IPS-15b (cell line): ENCODE results near the gene GLB1L.
"Not testable (repeated sequence)": the region's sequence is repeated elsewhere in the genome, so short reads cannot be mapped to it uniquely, and the experiment has no call there.

Experiments
- H3K27me3 ChIP-seq: one replicate; pipeline ENCODE4 v1.6.1; 2013; ENCODE audit warnings: low read length; ENCODE audit not compliant: control insufficient read depth, insufficient read depth
- H3K36me3 ChIP-seq: one replicate; pipeline ENCODE4 v1.6.1; 2013; ENCODE audit warnings: low read length; ENCODE audit not compliant: control insufficient read depth, insufficient read depth
- H3K4me1 ChIP-seq: one replicate; pipeline ENCODE4 v1.6.1; 2013; ENCODE audit warnings: mild to moderate bottlenecking, low read length; ENCODE audit not compliant: control insufficient read depth, insufficient read depth
- H3K4me3 ChIP-seq: one replicate; pipeline ENCODE4 v1.5.1; 2013; ENCODE audit warnings: low read depth, low read length
- H3K9ac ChIP-seq: one replicate; pipeline ENCODE4 v1.6.1; 2013; ENCODE audit warnings: low read depth, mild to moderate bottlenecking, low read length
- H3K9me3 ChIP-seq: one replicate; pipeline ENCODE4 v1.6.1; 2013; ENCODE audit warnings: mild to moderate bottlenecking, low read length; ENCODE audit not compliant: control insufficient read depth, insufficient read depth

GLB1L gene

GRCh38 chr2:219287116-219287440, 41.8 kb upstream of the GLB1L start:
- not testable (repeated sequence) for H3K9ac ChIP-seq, H3K9me3 ChIP-seq, H3K27me3 ChIP-seq, H3K4me1 ChIP-seq, H3K4me3 ChIP-seq, H3K36me3 ChIP-seq

GRCh38 chr2:219286436-219287115, 41.3 kb upstream of the GLB1L start:
- H3K4me3 ChIP-seq: peak overlapping the region; percentile 46
- no peaks in the 10 kb centered on the region for H3K9me3 ChIP-seq
- peaks cover 4% of the 10 kb centered on the region for H3K4me1 ChIP-seq
- H3K36me3 ChIP-seq: no peaks in the 10 kb centered on the region
- no peaks in the 10 kb centered on the region for H3K27me3 ChIP-seq
- no peak overlapping the region for H3K9ac ChIP-seq

DNA sequence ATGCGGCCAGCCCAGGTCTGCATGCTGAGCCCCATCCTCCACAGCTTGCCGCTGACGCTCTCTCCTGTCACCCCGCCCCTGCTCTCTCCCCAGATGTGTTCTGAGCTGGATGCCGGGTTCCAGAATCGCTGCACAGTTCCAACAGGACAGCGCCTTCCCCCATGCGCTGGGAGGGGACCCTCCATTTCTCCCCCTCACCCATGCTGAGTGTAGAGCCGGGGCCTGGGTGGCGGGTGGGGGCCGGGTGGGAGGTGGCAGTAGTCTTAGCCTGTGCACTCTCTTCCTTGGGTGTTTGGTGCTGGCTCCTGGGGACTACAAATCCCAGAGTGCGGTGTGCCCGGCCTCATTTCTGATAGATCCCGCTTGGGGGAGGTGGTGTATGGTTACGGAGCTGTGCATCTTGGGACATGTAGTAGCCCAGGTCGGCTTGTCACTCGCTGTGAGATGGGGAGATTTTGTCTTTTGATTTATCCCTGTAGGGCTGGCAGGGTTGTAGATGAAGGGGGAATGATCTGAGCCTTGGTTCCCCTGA, 40.7 kb upstream of the GLB1L start:
- Histone ChIP-seq H3K9me3 (no peaks in the 10 kb centered on the region), H3K4me1 (peaks cover 4% of the 10 kb centered on the region), H3K9ac (no peak overlapping the region), H3K36me3 (no peaks in the 10 kb centered on the region), H3K27me3 (no peaks in the 10 kb centered on the region), H3K4me3 (peak overlapping the region; percentile 46)

DNA sequence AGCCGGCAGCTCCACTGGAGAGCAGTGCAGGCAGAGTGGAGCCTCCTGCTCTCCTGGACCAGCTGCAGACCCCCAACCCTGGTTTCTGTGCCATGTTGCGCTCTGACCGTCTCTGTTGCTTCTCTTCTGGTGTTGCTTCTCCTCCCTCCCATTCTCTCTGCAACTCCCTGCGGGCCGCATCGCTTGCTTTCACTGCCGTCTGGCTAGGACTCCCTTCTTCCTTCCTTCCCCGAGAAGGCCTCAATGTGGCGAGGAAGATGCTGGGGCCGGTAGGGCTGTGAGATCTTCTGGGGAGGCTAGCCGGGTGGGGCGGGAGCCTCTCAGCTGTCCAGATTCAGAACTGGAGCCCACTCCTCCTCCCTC, 40.1 kb upstream of the GLB1L start:
- H3K4me3 ChIP-seq: no peak overlapping the region
- H3K4me1 ChIP-seq: peaks cover 4% of the 10 kb centered on the region
- no peaks in the 10 kb centered on the region for H3K9me3 ChIP-seq
- H3K27me3 ChIP-seq: no peaks in the 10 kb centered on the region
- H3K36me3 ChIP-seq: no peaks in the 10 kb centered on the region
- H3K9ac ChIP-seq: no peak overlapping the region

GRCh38 chr2:219284501-219285372, 39.5 kb upstream of the GLB1L start:
- H3K9ac ChIP-seq: no peak overlapping the region

DNA sequence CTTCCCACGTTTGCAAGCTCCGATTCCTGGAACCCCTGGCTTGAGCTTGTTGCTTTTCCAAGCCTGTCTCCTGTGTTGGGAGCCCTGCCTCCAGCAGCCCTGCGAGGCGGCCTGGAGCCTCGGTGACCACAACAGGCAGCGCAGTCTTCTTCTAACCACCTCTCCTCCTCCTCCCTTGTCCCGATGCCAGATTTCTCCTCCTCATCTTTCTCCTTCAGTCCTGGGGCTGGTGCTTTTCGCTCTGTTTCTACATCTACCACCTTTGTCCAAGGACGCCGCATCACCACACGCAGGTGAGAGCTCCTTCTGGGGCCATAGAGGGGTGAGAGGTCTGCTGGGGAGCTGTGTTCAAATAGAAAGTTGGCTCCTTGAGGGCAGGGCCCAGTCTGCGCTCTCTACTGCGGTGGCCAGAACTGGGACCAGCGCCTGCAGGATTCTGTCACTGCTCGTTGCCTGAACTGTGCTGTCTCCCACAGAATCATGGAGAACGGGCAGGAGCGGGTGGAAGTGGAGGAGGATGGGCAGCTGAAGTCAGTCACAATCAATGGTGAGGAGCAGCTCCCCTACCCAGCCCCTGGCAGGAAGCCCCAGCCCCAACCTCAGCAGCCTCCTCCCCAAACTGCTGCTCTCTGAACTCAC, 37.8 kb upstream of the GLB1L start:
- H3K27me3 ChIP-seq: peaks cover 2% of the 10 kb centered on the region
- no peaks in the 10 kb centered on the region for H3K9me3 ChIP-seq
- H3K9ac ChIP-seq: no peak overlapping the region
- H3K36me3 ChIP-seq: no peaks in the 10 kb centered on the region
- H3K4me3 ChIP-seq: no peak overlapping the region
- peaks cover 10% of the 10 kb centered on the region for H3K4me1 ChIP-seq

More at GRCh38 chr2:219284501-219285372, 39.5 kb upstream of the GLB1L start:
- H3K27me3 ChIP-seq: no peaks in the 10 kb centered on the region
- no peak overlapping the region for H3K4me3 ChIP-seq
- no peaks in the 10 kb centered on the region for H3K9me3 ChIP-seq
- peaks cover 4% of the 10 kb centered on the region for H3K4me1 ChIP-seq
- H3K36me3 ChIP-seq: no peaks in the 10 kb centered on the region

DNA sequence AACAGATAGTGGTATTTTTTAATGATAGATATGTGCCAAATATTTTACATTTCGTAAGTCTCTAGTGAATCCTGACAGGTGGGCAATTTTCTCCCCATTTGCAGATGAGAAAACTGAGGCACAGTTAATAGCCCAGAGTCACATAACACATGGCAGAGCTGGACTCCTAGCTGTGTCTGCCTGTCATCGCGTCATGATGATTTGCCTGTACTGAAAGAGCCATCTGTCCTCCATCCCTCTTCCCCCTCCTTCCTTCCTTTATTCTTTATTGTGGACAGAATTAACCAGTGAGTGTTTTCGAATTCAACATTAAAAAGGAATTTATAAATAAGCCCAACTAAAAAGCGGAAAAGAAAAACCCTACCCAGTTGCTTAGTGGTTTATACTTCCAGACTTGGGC, 37.1 kb upstream of the GLB1L start:
- Histone ChIP-seq H3K36me3 (no peaks in the 10 kb centered on the region), H3K9ac (no peak overlapping the region), H3K4me1 (peaks cover 14% of the 10 kb centered on the region), H3K9me3 (no peaks in the 10 kb centered on the region), H3K27me3 (peaks cover 4% of the 10 kb centered on the region), H3K4me3 (no peak overlapping the region)

GRCh38 chr2:219281588-219281987, 36.3 kb upstream of the GLB1L start:
- Histone ChIP-seq H3K4me3 (no peak overlapping the region), H3K4me1 (peaks cover 12% of the 10 kb centered on the region), H3K27me3 (peaks cover 4% of the 10 kb centered on the region), H3K9me3 (no peaks in the 10 kb centered on the region), H3K9ac (no peak overlapping the region), H3K36me3 (no peaks in the 10 kb centered on the region)

GRCh38 chr2:219280651-219281050, 35.4 kb upstream of the GLB1L start:
- Histone ChIP-seq H3K4me1 (peaks cover 11% of the 10 kb centered on the region), H3K4me3 (no peak overlapping the region), H3K9me3 (no peaks in the 10 kb centered on the region), H3K36me3 (no peaks in the 10 kb centered on the region), H3K9ac (no peak overlapping the region), H3K27me3 (peaks cover 4% of the 10 kb centered on the region)

DNA sequence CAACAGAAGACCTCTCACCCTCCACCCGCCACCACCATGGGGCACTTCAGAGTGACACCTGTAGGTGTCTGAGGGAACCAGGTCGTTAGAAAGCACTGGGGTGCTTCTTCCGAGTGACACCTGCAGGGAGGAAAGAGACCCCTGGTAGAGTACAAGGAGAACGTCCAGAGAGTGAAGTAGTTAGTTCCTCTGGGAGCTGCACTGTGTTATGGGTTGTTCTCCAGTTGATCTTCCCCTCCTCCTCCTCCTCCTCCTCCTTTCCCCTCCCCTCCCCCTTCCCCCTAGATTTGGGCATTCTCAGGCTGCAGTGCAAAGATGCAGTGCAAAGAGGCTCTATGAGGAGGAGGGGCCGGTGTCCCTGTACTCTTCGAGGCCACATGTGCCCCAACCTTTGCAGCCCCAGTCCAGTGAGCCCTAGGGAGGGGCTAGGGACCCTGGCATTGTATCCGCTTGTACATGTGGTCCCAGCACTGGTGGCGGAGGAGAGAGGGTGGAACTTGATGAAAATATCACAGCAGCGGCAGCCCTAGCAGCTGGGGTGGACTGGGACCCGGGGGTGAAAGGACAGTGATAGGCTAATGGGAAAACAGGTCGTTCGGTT, 34.8 kb upstream of the GLB1L start:
- Histone ChIP-seq H3K36me3 (no peaks in the 10 kb centered on the region), H3K4me1 (peaks cover 11% of the 10 kb centered on the region), H3K9me3 (no peaks in the 10 kb centered on the region), H3K9ac (no peak overlapping the region), H3K4me3 (peak overlapping the region; percentile 70), H3K27me3 (peaks cover 4% of the 10 kb centered on the region)

DNA sequence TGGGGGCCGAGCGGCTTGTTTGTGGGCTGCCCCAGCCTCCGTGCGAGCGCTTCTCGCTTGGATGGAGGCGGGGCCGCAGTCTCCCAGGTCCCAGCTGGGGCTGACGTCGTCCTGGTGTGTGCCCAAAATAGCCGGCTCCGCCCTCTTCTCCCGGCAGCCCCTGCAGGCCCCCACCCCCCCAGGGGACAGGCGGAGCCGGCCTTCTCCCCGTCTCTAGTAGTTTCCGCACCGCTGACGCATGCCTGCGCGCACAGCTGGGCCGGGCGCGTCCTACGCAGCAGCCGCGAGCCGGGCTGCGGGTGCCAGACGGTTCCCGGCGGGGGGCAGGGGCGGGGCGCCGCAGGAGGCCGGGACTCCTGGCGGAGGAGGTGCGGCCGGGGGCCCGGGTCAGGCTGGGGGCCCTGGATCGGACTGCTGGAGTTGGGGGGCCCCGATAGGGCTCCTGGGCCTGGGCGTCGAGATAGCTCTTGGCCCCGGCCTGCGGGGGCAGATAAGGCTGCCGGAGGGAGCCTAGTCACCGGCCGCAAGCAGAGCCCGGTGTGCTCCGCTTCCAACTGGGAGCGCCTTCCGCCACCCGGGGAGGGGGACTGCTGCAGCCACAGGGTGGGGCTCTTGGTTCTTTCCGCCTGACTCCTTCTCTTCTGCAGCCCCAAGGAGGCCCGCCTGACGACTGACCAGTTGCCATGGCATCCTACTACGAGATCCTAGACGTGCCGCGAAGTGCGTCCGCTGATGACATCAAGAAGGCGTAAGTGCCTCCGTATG, 34.1 kb upstream of the GLB1L start, which contains the start of gene DNAJB2:
Gene DNAJB2 (plus strand): TSS at position 216 of the 765 bp plus-strand sequence. CDS start 468 bp downstream, at position 684.
- H3K4me3 ChIP-seq: peak within 1 kb of the TSS; percentile 70
- peaks cover 16% of the 10 kb centered on the region for H3K4me1 ChIP-seq
- H3K36me3 ChIP-seq: no peaks in the 10 kb centered on the region
- no peak within 1 kb of the TSS for H3K9ac ChIP-seq
- no peaks in the 10 kb centered on the region for H3K9me3 ChIP-seq
- H3K27me3 ChIP-seq: peaks cover 4% of the 10 kb centered on the region
